GM19468 (cell line): Measurements from ENCODE around the gene DAPK1.
"Not testable (repeated sequence)": the region's sequence is repeated elsewhere in the genome, so short reads cannot be mapped to it uniquely, and the experiment has no call there.

Source experiments
- ATAC-seq: cut with Tn5 transposase; IDR thresholded peaks from one replicate; pipeline ENCODE4 v1.9.1; 2021; ENCODE audit warnings: mild to moderate bottlenecking, moderate library complexity, moderate number of reproducible peaks; ENCODE audit not compliant: unreplicated experiment; ENCODE audit errors: extremely low read depth

The DAPK1 gene

GRCh38 chr9:87497080-87497603, 525 bp upstream of the DAPK1 start:
- ATAC-seq, result no peak

DNA sequence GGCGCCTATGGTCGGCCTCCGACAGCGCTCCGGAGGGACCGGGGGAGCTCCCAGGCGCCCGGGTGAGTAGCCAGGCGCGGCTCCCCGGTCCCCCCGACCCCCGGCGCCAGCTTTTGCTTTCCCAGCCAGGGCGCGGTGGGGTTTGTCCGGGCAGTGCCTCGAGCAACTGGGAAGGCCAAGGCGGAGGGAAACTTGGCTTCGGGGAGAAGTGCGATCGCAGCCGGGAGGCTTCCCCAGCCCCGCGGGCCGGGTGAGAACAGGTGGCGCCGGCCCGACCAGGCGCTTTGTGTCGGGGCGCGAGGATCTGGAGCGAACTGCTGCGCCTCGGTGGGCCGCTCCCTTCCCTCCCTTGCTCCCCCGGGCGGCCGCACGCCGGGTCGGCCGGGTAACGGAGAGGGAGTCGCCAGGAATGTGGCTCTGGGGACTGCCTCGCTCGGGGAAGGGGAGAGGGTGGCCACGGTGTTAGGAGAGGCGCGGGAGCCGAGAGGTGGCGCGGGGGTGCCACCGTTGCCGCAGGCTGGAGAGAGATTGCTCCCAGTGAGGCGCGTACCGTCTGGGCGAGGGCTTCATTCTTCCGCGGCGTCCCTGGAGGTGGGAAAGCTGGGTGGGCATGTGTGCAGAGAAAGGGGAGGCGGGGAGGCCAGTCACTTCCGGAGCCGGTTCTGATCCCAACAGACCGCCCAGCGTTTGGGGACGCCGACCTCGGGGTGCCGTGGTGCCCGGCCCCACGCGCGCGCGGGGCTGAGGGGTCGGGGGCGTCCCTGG, 561 bp downstream of the DAPK1 start:
- no peak for ATAC-seq

- no peak for ATAC-seq
Measured at GRCh38 chr9:87498811-87499360, 1.2 kb downstream of the DAPK1 start.

- no peak for ATAC-seq
Measured at GRCh38 chr9:87499424-87500017, 1.9 kb downstream of the DAPK1 start.

DNA sequence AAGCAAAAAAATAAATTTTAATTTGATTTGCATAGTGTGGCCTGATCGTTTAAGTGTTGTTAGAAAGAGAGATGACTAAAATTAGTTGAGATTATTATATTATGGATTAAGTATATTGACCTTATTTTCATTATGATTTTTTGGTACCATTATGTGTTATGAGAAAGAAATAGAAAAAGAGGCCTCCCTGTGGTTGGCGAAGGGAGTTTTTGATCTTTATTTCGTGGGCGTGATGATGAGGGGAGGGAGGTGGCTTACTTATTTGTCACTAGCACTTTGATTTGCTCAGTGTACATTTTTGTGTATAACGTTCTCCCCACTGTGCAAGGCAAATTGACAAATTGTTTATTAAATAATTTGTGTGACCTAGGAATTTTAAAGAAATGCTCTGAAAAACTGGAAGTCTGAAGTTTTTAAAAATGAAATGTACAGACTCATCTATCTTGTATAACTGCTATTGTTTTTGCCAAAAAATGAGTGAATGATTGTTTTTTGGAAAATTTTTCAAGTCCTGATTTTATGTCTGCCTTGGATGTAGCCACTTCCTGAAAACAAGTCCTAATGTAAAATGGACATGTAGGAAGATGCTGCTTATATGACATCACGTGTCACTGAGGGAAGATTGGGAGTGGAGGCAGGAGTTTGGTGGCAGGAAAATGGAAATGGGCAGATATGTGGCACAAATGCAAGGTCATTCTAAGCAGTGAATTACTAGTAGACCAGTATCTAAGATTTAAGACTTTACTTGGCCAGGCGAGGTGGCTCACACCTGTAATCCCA, 3.0 kb downstream of the DAPK1 start:
- no peak for ATAC-seq

DNA sequence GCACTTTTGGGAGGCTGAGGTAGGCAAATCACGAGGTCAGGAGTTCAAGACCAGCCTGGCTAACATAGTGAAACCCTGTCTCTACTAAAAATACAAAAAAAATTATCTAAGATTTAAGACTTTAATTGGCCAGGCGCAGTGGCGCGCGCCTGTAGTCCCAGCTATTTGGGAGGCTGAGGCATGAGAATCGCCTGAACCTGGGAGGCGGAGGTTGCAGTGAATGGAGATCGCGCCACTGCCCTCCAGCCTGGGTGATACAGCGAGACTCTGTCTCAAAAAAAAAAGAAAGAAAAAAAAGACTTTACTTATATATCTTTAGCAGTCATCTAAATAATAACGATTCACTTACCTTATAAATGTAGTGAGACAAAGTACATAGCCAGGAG, 3.6 kb downstream of the DAPK1 start:
- not testable (repeated sequence) for ATAC-seq

DNA sequence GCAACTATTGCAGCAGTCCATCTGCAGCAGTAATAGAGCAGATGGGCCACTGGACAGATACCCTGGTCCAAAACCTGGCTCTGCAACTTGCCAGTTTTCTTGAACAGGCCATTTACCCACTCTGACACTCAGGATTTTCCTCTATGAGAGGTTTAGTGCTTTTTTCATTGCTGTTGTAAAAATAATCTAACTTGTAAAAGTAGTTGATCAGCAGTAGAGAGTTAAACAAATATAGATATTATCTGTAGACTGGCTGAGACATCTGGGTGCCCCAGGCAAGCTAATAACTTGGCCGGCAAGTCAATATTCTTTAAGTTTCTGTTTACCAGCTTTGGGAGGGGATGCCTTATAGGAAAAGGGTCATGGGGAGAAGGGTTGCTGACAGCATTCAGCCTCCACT, 4.1 kb downstream of the DAPK1 start:
- no peak for ATAC-seq

GRCh38 chr9:87502391-87503221, 4.9 kb downstream of the DAPK1 start:
- no peak for ATAC-seq

- ATAC-seq, result no peak
Measured at GRCh38 chr9:87503430-87503829, 5.8 kb downstream of the DAPK1 start.

DNA sequence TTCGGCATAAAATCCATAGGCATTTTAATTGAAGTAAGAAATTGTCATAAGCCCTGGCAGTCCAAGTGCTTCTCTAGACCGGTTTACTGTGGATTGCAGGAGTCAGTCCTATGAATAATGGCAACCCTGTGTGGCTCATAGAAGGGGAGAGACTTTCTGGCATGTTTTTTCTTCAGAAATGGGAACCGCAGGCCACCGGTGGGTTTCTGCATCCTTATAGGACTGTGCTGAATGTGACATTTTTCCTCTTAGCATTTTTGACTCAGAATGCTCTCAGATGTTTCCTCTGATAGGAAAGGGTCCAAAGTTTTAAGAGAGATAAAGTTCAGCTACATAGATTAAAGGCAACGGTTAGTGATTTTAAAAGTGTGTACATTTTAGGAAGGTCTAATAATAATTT, 6.3 kb downstream of the DAPK1 start:
- ATAC-seq, result no peak

DNA sequence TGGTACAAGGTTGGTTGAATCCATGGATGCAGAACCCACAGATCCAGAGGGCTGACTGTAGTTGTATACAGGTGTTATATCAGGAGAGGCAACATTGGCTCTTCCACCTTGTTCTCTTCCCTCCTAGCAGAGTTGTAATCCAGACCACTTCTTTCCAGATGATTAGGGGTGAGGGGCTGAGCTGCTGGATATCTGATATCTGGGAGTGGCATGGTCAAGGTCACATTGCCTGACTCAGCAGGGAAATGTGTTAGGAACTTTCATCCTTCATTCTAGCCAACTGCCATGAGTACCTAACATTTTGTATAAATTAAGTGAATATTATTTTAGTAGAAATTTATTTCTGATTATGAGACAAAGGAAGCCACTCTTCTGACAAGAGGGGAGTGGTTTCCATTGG, 7.3 kb downstream of the DAPK1 start:
- ATAC-seq, result no peak

GRCh38 chr9:87505869-87506678, 8.4 kb downstream of the DAPK1 start:
- no peak for ATAC-seq

- no peak for ATAC-seq
Measured at GRCh38 chr9:87507576-87507975, 9.9 kb downstream of the DAPK1 start.

- ATAC-seq, result no peak
Measured at GRCh38 chr9:87510252-87510683, 12.6 kb downstream of the DAPK1 start.

- ATAC-seq, result no peak
Measured at GRCh38 chr9:87512311-87512710, 14.6 kb downstream of the DAPK1 start.

GRCh38 chr9:87513161-87513560, 15.5 kb downstream of the DAPK1 start:
- no peak for ATAC-seq

DNA sequence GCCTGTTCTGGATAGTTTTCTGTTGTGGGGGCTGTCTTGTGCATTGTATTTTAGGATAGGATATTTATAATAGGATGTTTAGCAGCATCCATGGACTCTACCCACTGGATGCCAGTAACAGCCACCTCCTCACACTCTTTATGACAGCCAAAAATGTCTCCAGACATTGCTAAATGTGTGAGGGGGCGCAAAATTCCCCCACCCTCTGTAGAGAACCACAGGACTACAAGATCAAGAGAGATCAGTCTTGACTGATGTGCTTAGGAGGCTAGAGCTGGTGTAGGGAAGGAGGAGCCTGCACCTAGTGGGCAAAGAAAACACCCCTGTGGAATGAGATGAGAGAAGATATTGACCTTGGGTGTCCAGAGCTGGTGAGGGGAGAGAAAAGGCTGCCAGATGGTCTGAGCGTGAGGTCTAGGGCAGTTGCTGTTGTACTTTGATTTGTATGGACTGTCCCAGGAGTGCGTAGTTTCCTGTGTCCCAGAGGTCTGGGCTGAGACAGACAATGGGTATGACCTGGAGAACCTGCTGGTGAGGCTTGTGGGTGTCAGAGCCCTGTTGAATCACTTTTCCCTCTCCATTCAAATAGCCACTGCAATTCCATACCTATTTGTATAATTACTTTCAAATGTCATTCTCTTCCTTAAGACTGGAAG, 16.3 kb downstream of the DAPK1 start:
- no peak for ATAC-seq

GRCh38 chr9:87515006-87515405, 17.3 kb downstream of the DAPK1 start:
- no peak for ATAC-seq
